GM12878 (cell line): ENCODE measurements around the gene TBXAS1. TPM values are rescaled to one million over a fixed set of nuclear protein-coding genes. Genes with fewer than 3 reads are reported as not detected.

ENCODE experiments used
- ATAC-seq: fragments of 200-7000 bp; cut with Tn5 transposase; 3 replicates; pipeline ENCODE4 v1.9.1; 2020; ENCODE audit warnings: mild to moderate bottlenecking, moderate library complexity
- BruUV-seq: library from RNA; stranded (reverse); fragments of 400-500 nt; replicated peaks from 2 replicates; lab custom pipeline; 2021; lab: Mats Ljungman, UMichigan
- CTCF ChIA-PET: fragments of 300-600 bp; sonication (Branson Sonifier 250); formaldehyde crosslinking; extraction: SDS; loops from one replicate; lab custom pipeline; 2021; ENCODE audit warnings: inconsistent platforms; lab: Yijun Ruan, JAX
- POLR2A ChIA-PET: fragments of 350-600 bp; formaldehyde crosslinking; extraction: SDS; loops from one replicate; lab custom pipeline; 2021; ENCODE audit warnings: inconsistent platforms; lab: Charles Lee
- RAD21 ChIA-PET: fragments of 300-600 bp; sonication (Branson Sonifier 250); formaldehyde crosslinking; loops from one replicate; lab custom pipeline; 2023; ENCODE audit warnings: antibody characterized with exemption; ENCODE audit not compliant: unreplicated experiment; lab: Charles Lee
- SMC1A ChIA-PET: fragments of 300-600 bp; sonication (Branson Sonifier 250); formaldehyde crosslinking; loops from one replicate; lab custom pipeline; 2023; ENCODE audit not compliant: unreplicated experiment, uncharacterized antibody; lab: Charles Lee
- DNase-seq: peaks from one replicate; pipeline ENCODE4 v3.0.0-alpha.2; 2011; ENCODE audit warnings: low read depth, low spot score
- FAIRE-seq: peaks from 3 replicates; lab custom pipeline; 2011; peaks lifted over from hg19 to GRCh38; lab: Jason Lieb, UNC
- H2AFZ ChIP-seq: 2 replicates; pipeline ENCODE4 v1.6.0; 2011; ENCODE audit warnings: low read depth, low read length, control low read depth; ENCODE audit not compliant: control insufficient read depth
- H3K27ac ChIP-seq: 2 replicates; pipeline ENCODE4 v1.5.1; 2011; ENCODE audit warnings: control low read depth; ENCODE audit not compliant: control insufficient read depth, insufficient read depth
- H3K27me3 ChIP-seq, 2 experiments: replicated peaks in 1 of 2; 2 replicates each; pipeline versions ENCODE4 v1.6.0 to v1.6.1; 2011; ENCODE audit warnings: low read length in 1 of 2; ENCODE audit not compliant: control insufficient read depth in 2 of 2, insufficient read depth in 2 of 2
- H3K36me3 ChIP-seq, 2 experiments: 2 replicates each; pipeline ENCODE4 v1.5.1; 2011; ENCODE audit warnings: low read length in 1 of 2; ENCODE audit not compliant: control insufficient read depth in 2 of 2, insufficient read depth in 2 of 2
- H3K4me1 ChIP-seq: 2 replicates; pipeline ENCODE4 v1.6.1; 2011; ENCODE audit warnings: mild to moderate bottlenecking, low read length, moderate library complexity, mixed read lengths; ENCODE audit not compliant: control insufficient read depth, insufficient read depth
- H3K4me2 ChIP-seq: 2 replicates; pipeline ENCODE4 v1.6.0; 2011; ENCODE audit warnings: control low read depth; ENCODE audit not compliant: control insufficient read depth, insufficient read depth
- H3K4me3 ChIP-seq: fragments of 200-600 bp; sonication (generic); 2 replicates; pipeline ENCODE4 v1.5.1; 2016
- H3K79me2 ChIP-seq: 2 replicates; pipeline ENCODE4 v1.6.0; 2011; ENCODE audit warnings: low read length; ENCODE audit not compliant: control insufficient read depth, insufficient read depth
- H3K9ac ChIP-seq: 2 replicates; pipeline ENCODE4 v1.8.0; 2011; ENCODE audit warnings: low read length, control low read depth, mixed read lengths; ENCODE audit not compliant: control insufficient read depth, insufficient read depth
- H3K9me3 ChIP-seq: replicated peaks from 3 replicates; pipeline ENCODE4 v1.5.1; 2011; ENCODE audit warnings: mild to moderate bottlenecking, low read length; ENCODE audit not compliant: control insufficient read depth, insufficient read depth
- H4K20me1 ChIP-seq: 2 replicates; pipeline ENCODE4 v1.6.0; 2011; ENCODE audit not compliant: control insufficient read depth, insufficient read depth
- CTCF ChIP-seq, 3 experiments: IDR thresholded peaks in 2 of 3; conservative IDR thresholded peaks in 1 of 3; 2 replicates each; pipeline ENCODE4 v1.5.1; 2011; ENCODE audit warnings: low read depth in 3 of 3, low read length in 3 of 3, mild to moderate bottlenecking in 3 of 3, control low read depth in 2 of 3, moderate library complexity in 2 of 3, inconsistent platforms in 1 of 3, mixed read lengths in 1 of 3; ENCODE audit not compliant: control insufficient read depth in 2 of 3, insufficient read depth in 1 of 3; ENCODE audit errors: extremely low read depth in 1 of 3
- EP300 ChIP-seq, 2 experiments: fragments of 150-350 bp in 1 of 2; IDR thresholded peaks; 2 replicates each; pipeline ENCODE4 v1.6.1; 2011 to 2012; ENCODE audit warnings: low read depth in 2 of 2, low read length in 2 of 2, borderline replicate concordance in 1 of 2, improper control_type of control experiment in 1 of 2, inconsistent platforms in 1 of 2; ENCODE audit not compliant: control insufficient read depth in 1 of 2
- NKRF ChIP-seq: fragments of 450-650 bp; conservative IDR thresholded peaks from 2 replicates; pipeline ENCODE4 v1.6.1; 2017; ENCODE audit warnings: mild to moderate bottlenecking, moderate library complexity
- SIN3A ChIP-seq: IDR thresholded peaks from 2 replicates; pipeline ENCODE4 v1.6.1; 2012; ENCODE audit warnings: low read depth, low read length, improper control_type of control experiment
- ZNF384 ChIP-seq: IDR thresholded peaks from 2 replicates; pipeline ENCODE4 v1.6.1; 2012; ENCODE audit warnings: low read depth, mild to moderate bottlenecking, low read length, improper control_type of control experiment, borderline replicate concordance
- WGBS: methylation state at CpG from one replicate; pipeline ENCODE4 v1.1.6; 2016; ENCODE audit warnings: low lambda C conversion rate; ENCODE audit not compliant: insufficient replicate concordance, insufficient coverage; ENCODE audit errors: missing lambda C conversion rate; 5-methylcytosine and 5-hydroxymethylcytosine counted together
- in situ Hi-C: fragments of 300-500 bp; cut with MboI; formaldehyde crosslinking; loops from 9 replicates; pipeline ENCODE4 v1.14.3; 2018; ENCODE audit warnings: mixed read lengths
- intact Hi-C: fragments of 100-400 bp; cut with micrococcal nuclease; formaldehyde crosslinking; loops from one replicate; pipeline ENCODE4 v1.14.2; 2022; ENCODE audit not compliant: unreplicated experiment
- polyA plus RNA-seq, 11 experiments: library from polyadenylated mRNA; depleted of rRNA in 4 of 11; unstranded in 6 of 11; stranded (reverse) in 5 of 11; fragments of >200 nt; fragmentation: Nextera tagmentation in 4 of 11; fragmentation: Illumina TruSeq in 1 of 11; extraction: Ambion mirVana in 4 of 11; extraction: Trizol in 1 of 11; gene quantifications; 1 replicate in 1 of 11; 2 replicates in 10 of 11; pipeline versions ENCODE4 v1.2.1 to v1.2.3, GENCODE V29; 2011 to 2016; ENCODE audit warnings: inconsistent platforms in 2 of 11, missing spikeins in 2 of 11, low read depth in 1 of 11
- total RNA-seq, 4 experiments: library from RNA; depleted of rRNA in 3 of 4; stranded (reverse); fragments of >200 nt in 3 of 4; fragmentation: Illumina TruSeq in 1 of 4; extraction: Trizol in 1 of 4; gene quantifications; 2 replicates each; pipeline versions ENCODE4 v1.2.1 to v1.2.3, GENCODE V29; 2013 to 2021

Gene TBXAS1
- total and polyA plus RNA-seq, 10 of the 15 experiments (the other 5 are each of a cell fraction or from before 2014, with no cell fraction given), result 1.5 to 32.7 (median 16.3) TPM

GRCh38 chr7:139848274-139848673 lies 19.2 kb downstream of the TBXAS1 start:
- Histone ChIP-seq H3K4me1 (no peaks in the 10 kb centered on the region), H2AFZ (no peak overlapping the region), H3K79me2 (no peaks in the 10 kb centered on the region), H3K27me3 (no peaks in the 10 kb centered on the region), H3K9me3 (peaks cover 3% of the 10 kb centered on the region; the same call in 1 of the 3 replicates), H3K27ac (no peak overlapping the region), H3K36me3 (no peaks in the 10 kb centered on the region), H4K20me1 (no peaks in the 10 kb centered on the region), H3K9ac (no peak overlapping the region), H3K4me3 (no peak overlapping the region), H3K4me2 (no peak overlapping the region)
- ChIA-PET RAD21 (no interaction called here), CTCF (interaction anchor here (1.1 kb wide), 1 partner anchor 18 kb away, joined by 3 read pairs; no protein-coding TSS in a partner anchor), SMC1A (no interaction called here), POLR2A (no interaction called here)
- TF ChIP-seq SIN3A (no peak), EP300 (IDR thresholded peaks at IDR 0.05; ENCODE audit: borderline replicate concordance in 1 of 2, control insufficient read depth in 1 of 2, low read depth in 2 of 2, low read length in 2 of 2) (no peak), ZNF384 (no peak), CTCF (IDR thresholded peaks at IDR 0.05 in 2 of 3, conservative IDR thresholded peaks at IDR 0.05 in 1 of 3; ENCODE audit: control insufficient read depth in 2 of 3, extremely low read depth in 1 of 3, insufficient read depth in 1 of 3, low read depth in 3 of 3, low read length in 3 of 3) (no peak), NKRF (no peak)
- intact Hi-C loops (no loop called here), in situ Hi-C loops (no loop called here)
- WGBS, result 100% methylated on average over 2 of the region's 2 CpGs
- no peak for ATAC-seq
- no peak for FAIRE-seq
- BruUV-seq, result no TSS peak
- no peak for DNase-seq
